Natural killer cell treated with Interleukin-12 subunit alpha and Interleukin-12 subunit beta and Interleukin-15 and Interleukin-18, amount 100 ng/mL, for 72 hours (primary cell): ENCODE data around the gene GAB2. TPM values are rescaled to one million over a fixed set of nuclear protein-coding genes. Genes with fewer than 3 reads are reported as not detected.
A peak's percentile ranks its signal among the peaks of the same experiment; 100 is the strongest.
"Not testable (repeated sequence)": the region's sequence is repeated elsewhere in the genome, so short reads cannot be mapped to it uniquely, and the experiment has no call there.

ENCODE experiments used
- ATAC-seq, 2 donors: fragments of 150-1000 bp; cut with Tn5 transposase in 1 of 2; sonication (Bioruptor Pico), chemical (Tn5 transposase) in 1 of 2; 2 replicates each; pipeline ENCODE4 v1.10.0; 2021
- DNase-seq: peaks from one replicate; pipeline ENCODE4 v3.0.0; 2022; ENCODE audit warnings: low spot score
- H3K27ac Mint-ChIP-seq, 2 donors: 1 replicate in 1 of 2; 2 replicates in 1 of 2; pipeline ENCODE4 v1.8.0; 2022; ENCODE audit warnings: mixed read lengths in 2 of 2, mild to moderate bottlenecking in 1 of 2, moderate library complexity in 1 of 2
- H3K27me3 Mint-ChIP-seq, 2 donors: 1 replicate in 1 of 2; 2 replicates in 1 of 2; pipeline ENCODE4 v1.8.0; 2022; ENCODE audit warnings: mixed read lengths in 2 of 2
- H3K36me3 Mint-ChIP-seq: one replicate; pipeline ENCODE4 v1.8.0; 2022; ENCODE audit warnings: mixed read lengths
- H3K4me1 Mint-ChIP-seq, 2 donors: 1 replicate in 1 of 2; 2 replicates in 1 of 2; pipeline ENCODE4 v1.8.0; 2022; ENCODE audit warnings: low read depth in 2 of 2, mixed read lengths in 2 of 2, mild to moderate bottlenecking in 1 of 2
- H3K4me3 Mint-ChIP-seq: one replicate; pipeline ENCODE4 v1.8.0; 2022; ENCODE audit warnings: mixed read lengths
- H3K9me3 Mint-ChIP-seq: 2 replicates; pipeline ENCODE4 v1.8.0; 2022; ENCODE audit warnings: mixed read lengths
- total RNA-seq, 2 donors: library from RNA; stranded (reverse); gene quantifications; one replicate each; pipeline ENCODE4 v1.2.3, GENCODE V29; 2022

GAB2 gene
- total RNA-seq, 2 donors from 2014 or later, result 1.9 to 8.7 TPM

DNA sequence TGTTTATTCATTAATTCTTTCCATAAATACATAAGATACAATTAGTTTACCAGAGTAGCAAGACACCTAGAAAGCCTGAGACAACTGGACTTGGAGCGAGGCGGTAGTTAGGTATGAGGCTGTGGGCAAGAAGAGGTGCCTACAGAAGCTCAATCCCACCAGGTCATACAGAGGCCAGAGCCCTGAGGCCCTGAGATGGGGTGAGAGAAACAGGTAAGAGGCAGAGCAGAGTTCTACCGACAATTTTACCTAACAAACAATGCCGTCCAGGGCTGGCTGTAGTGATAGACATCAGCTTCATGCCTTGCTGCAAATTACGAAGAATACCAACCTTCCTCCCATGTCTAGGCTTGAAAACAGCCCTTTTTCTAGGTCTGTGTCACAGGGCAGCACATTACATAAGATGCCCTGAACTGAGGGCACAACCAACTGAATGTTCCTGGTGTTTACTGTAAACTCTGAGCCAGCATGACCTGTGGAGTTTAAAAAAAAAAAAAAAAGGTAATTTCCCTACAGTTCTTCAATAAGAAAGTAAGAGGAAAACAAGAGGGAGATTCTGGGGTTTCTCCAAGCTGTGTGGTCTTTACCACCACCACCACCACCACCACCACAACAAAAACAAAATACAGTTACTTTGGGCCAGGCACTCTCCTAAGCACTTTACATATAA is 105.8 kb downstream of the GAB2 start:
- H3K27me3 Mint-ChIP-seq, result peaks cover 7 to 22% of the 10 kb centered on the region in 2 donors
- DNase-seq (no peak), ATAC-seq (no peak)
- no peaks in the 10 kb centered on the region for H3K9me3 Mint-ChIP-seq
- no peaks in the 10 kb centered on the region for H3K36me3 Mint-ChIP-seq
- no peak overlapping the region for H3K4me3 Mint-ChIP-seq
- no peak overlapping the region for H3K27ac Mint-ChIP-seq
- no peaks in the 10 kb centered on the region for H3K4me1 Mint-ChIP-seq

DNA sequence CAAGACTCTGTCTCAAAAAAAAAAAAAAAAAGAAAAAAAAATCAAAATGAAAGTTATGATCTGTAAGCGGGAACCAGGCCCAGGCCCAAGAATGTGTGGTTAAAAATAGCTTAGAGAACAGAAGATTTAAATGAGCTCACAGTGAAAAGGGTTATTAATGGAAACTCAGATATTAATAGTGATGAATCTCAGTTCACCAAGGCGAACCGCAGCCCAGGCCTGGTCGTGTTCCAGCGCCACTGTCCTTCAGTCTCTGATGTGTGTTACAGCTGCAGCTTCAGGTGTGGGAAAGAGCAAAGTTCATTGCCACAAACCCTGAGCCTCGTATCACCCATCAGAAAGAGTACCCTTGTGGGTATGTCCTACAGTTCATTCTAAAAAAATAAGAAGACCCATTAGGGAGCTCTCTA is 107.1 kb downstream of the GAB2 start:
- peaks cover 7 to 16% of the 10 kb centered on the region in 2 donors for H3K27me3 Mint-ChIP-seq
- no peaks in the 10 kb centered on the region for H3K36me3 Mint-ChIP-seq
- H3K4me1 Mint-ChIP-seq, result no peaks in the 10 kb centered on the region
- no peaks in the 10 kb centered on the region for H3K9me3 Mint-ChIP-seq
- no peak for ATAC-seq
- DNase-seq, result no peak
- H3K4me3 Mint-ChIP-seq, result no peak overlapping the region
- no peak overlapping the region for H3K27ac Mint-ChIP-seq

DNA sequence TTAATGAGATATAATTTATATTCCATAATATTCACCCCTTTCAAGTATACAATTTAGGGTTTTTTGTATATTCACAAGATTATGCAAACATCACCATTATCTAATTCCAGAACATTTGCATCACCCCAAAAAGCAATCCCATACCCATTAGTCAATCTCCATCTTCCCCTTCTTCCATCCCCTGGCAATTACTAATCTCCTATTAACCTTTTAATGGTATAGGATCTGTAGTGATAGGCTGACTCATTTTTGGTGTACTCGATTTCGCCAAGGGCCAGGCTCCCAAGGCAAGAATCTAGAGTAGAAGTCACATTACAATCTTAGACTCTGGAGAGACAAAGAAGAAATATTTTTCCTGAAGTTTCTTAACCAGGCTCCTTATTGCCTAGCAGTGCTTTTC is 113.4 kb downstream of the GAB2 start:
- Mint-ChIP-seq H3K36me3 (no peaks in the 10 kb centered on the region), H3K9me3 (no peaks in the 10 kb centered on the region), H3K4me1 (no peaks in the 10 kb centered on the region), H3K27me3 (peaks cover 6 to 16% of the 10 kb centered on the region in 2 donors), H3K4me3 (no peak overlapping the region), H3K27ac (no peak overlapping the region)
- ATAC-seq (no peak), DNase-seq (no peak)

DNA sequence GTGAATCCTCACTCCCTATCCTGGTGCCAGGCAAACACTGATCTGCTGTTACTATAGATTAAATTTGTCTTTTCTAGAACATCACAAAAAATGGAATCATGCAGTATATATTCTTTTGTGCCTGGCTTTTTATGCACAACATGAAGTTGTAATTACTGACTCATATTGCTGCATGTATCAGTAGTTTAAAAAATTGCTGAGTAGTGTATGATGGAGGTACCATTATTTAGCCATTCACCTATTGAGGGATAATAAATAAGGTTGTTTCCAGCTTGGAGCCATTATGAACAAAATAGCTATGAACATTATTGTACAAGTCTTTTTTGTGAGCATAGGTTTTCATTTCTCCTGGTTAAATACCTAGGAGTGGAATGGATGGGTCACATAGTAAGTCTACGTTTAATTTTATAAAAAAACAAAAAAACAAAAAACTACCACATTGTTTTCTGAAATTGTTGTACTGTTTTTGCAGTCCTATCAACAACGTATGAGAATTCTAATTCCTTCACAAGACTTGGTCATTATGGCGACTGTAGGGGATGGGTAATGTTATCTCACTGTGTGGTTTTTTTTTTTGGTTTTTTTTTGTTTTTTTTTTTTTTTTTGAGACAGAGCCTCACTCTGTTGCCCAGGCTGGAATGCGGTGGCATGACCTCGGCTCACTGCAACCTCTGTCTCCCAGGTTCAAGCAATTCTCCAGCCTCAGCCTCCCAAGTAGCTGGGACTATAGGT is 117.3 kb downstream of the GAB2 start:
- no peaks in the 10 kb centered on the region for H3K36me3 Mint-ChIP-seq
- H3K27ac Mint-ChIP-seq, result no peak overlapping the region
- no peak overlapping the region for H3K4me3 Mint-ChIP-seq
- no peak for DNase-seq
- no peaks in the 10 kb centered on the region for H3K4me1 Mint-ChIP-seq
- H3K27me3 Mint-ChIP-seq, result peaks cover 2 to 9% of the 10 kb centered on the region in 2 donors
- ATAC-seq, result no peak
- H3K9me3 Mint-ChIP-seq, result no peaks in the 10 kb centered on the region

DNA sequence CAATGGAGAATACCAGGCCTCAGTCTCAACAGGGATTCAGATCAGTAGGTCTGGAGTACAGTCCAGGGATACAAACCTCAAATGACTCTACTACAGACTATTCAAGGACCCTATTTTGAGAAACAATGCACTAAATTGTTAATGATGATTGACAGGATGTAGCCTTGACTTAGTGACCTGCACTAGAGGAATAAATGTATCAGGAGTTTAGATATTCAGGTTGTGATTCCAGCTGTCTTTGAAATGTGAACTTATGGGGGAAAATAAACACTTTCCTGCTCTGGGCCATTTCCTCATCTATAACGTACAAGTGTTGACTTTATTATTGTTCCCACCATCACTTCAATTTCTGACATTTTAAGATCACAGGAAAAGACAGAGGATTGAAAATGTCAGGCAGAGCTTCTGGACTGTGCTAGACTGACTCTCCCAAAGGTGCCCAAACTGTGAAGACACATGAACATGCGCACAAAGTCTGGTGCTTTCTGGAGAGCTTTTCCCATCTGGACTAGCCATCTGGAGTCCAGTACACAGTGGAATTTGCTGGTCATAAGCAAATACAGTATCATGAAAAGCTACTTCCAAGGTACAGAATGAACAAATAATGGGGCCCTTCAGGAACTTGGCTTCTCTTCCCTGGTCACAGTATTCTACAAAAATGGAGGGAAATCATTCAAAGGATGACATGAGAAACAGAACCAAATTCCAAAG is 118.5 kb downstream of the GAB2 start:
- Mint-ChIP-seq H3K4me3 (no peak overlapping the region), H3K27me3 (peaks cover under 1 to 9% of the 10 kb centered on the region in 2 donors), H3K27ac (no peak overlapping the region), H3K9me3 (no peaks in the 10 kb centered on the region), H3K36me3 (no peaks in the 10 kb centered on the region), H3K4me1 (no peaks in the 10 kb centered on the region)
- DNase-seq (no peak), ATAC-seq (no peak)

DNA sequence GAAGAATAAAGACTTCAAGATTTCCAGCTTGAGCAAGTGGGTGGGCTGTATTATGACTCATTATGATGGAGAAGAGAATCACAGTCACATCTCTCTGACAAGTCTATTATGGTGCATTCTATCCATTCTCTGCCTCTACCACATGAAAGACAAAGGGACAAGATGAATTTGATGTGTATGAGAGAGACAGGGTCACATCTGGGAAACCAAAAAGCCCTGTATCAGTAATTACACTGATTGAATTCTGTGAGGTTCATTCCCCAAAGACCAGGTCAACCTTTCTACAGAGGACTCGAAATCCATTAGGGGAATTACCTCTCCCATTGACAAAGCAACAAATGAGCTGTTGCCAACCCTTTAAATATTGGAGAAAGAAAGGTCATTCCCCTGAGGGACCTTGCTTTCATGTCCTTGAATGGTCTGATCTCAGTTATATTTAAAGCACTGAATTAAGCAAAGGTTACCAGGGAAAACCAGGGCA is 119.3 kb downstream of the GAB2 start:
- Mint-ChIP-seq H3K27ac (no peak overlapping the region), H3K36me3 (no peaks in the 10 kb centered on the region), H3K27me3 (peaks cover 0 to 9% of the 10 kb centered on the region in 2 donors), H3K9me3 (no peaks in the 10 kb centered on the region), H3K4me3 (no peak overlapping the region), H3K4me1 (no peaks in the 10 kb centered on the region)
- DNase-seq (no peak), ATAC-seq (no peak)

DNA sequence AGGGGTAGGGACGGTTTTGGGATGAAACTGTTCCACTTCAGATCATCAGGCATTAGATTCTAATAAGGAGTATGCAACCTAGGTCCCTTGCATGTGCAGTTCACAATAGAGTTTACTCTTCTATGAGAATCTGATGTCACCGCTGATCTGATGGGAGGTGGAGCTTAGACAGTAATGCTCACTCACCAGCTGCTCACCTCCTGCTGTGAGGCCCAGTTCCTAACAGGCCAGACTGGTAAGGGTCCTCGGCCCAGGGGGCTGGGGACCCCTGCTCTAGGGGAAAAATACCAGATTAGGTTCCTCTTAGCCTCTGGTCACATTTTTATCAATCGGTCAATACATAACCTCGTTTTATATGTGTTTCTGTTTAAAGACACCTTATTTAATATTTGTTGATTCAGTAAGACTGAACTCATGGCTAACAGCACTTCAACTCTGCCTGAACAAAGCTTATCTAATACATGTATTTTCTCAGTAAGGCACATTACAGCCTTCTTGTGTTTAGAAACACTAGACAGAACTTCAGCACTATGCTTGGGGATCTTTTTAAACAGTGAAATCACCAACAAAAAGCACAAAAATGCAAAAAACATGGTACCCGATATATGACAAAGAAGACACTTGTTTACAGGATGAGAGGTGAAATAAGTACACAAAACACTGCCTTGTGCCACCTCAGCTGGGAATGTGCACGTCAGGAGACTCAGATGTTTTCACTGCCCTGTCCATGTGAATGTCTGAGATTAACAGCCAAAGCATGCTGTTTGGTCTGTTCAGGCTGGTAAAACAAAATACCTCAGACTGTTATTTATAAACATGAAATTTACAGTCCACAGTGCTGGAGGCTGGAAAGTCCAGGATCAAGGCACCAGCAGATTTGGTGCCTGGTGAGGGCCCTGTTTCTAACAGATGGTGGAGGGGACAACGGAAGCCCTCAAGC is 121.4 kb downstream of the GAB2 start:
- H3K4me1 Mint-ChIP-seq, result peaks cover 6 to 7% of the 10 kb centered on the region in 2 donors
- no peak for ATAC-seq
- peaks cover 0 to 9% of the 10 kb centered on the region in 2 donors for H3K27me3 Mint-ChIP-seq

DNA sequence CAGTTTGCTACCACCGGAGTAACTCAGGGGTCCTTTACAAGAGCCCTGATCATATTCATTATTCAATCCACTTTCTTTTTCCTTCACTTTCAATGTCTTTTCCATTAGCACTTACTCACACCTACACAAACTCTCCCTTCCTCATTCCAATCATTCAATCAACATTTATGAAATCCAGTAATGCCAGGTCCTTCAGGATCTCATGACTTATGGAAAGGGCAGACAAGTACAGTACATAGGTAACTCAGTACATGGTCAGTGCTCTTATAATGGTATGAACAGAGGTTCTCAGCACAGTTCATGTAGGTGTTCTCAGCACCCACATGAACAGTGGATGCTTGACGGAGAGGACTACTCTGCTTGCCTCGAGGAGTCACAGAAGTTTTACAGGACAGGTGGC is 122.3 kb downstream of the GAB2 start:
- H3K27me3 Mint-ChIP-seq, result peaks cover 0 to 9% of the 10 kb centered on the region in 2 donors
- peaks cover 3% of the 10 kb centered on the region for H3K36me3 Mint-ChIP-seq
- H3K4me1 Mint-ChIP-seq, result peaks cover 9 to 10% of the 10 kb centered on the region in 2 donors
- ATAC-seq (no peak), DNase-seq (no peak)
- H3K9me3 Mint-ChIP-seq, result no peaks in the 10 kb centered on the region
- no peak overlapping the region for H3K4me3 Mint-ChIP-seq
- H3K27ac Mint-ChIP-seq, result no peak overlapping the region

More for the DNA sequence above, 121.4 kb downstream of the GAB2 start:
- Mint-ChIP-seq H3K36me3 (no peaks in the 10 kb centered on the region), H3K9me3 (no peaks in the 10 kb centered on the region), H3K27ac (no peak overlapping the region), H3K4me3 (no peak overlapping the region)
- no peak for DNase-seq

DNA sequence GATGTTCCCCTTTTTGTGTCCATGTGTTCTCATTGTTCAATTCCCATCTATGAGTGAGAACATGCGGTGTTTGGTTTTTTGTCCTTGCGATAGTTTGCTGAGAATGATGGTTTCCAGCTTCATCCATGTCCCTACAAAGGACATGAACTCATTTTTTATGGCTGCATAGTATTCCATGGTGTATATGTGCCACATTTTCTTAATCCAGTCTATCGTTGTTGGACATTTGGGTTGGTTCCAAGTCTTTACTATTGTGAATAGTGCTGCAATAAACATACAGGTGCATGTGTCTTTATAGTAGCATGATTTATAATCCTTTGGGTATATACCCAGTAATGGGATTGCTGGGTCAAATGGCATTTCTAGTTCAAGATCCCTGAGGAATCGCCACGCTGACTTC is 123.5 kb downstream of the GAB2 start:
- DNase-seq, ATAC-seq, H3K27ac Mint-ChIP-seq, H3K36me3 Mint-ChIP-seq, H3K27me3 Mint-ChIP-seq, H3K9me3 Mint-ChIP-seq, H3K4me3 Mint-ChIP-seq: not testable (repeated sequence)
- peaks cover 19 to 21% of the 10 kb centered on the region in 2 donors for H3K4me1 Mint-ChIP-seq

DNA sequence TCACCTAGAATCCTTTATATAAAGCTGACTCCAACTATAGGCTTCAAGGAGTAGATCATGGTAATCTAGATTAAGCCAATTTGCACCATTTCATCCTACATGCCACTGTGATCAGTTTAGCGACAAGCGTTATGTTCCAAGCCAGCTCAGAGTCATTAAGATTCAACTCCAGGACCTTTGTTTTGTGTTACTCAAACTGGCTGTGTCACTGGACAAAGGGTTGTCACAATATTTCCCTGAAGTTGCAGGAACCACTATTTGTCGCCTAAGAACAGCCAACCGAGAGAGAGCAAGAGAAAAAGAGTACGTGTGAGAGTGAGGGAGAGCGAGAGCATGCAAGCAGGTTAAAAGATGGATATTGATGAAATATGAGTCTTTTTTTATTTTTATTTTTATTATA is 124.1 kb downstream of the GAB2 start:
- DNase-seq (no peak), ATAC-seq (no peak)
- Mint-ChIP-seq H3K9me3 (peaks cover 3% of the 10 kb centered on the region), H3K27me3 (peaks cover 2 to 9% of the 10 kb centered on the region in 2 donors), H3K4me1 (peaks cover 19 to 21% of the 10 kb centered on the region in 2 donors), H3K4me3 (no peak overlapping the region), H3K36me3 (peaks cover 5% of the 10 kb centered on the region), H3K27ac (no peak overlapping the region)

DNA sequence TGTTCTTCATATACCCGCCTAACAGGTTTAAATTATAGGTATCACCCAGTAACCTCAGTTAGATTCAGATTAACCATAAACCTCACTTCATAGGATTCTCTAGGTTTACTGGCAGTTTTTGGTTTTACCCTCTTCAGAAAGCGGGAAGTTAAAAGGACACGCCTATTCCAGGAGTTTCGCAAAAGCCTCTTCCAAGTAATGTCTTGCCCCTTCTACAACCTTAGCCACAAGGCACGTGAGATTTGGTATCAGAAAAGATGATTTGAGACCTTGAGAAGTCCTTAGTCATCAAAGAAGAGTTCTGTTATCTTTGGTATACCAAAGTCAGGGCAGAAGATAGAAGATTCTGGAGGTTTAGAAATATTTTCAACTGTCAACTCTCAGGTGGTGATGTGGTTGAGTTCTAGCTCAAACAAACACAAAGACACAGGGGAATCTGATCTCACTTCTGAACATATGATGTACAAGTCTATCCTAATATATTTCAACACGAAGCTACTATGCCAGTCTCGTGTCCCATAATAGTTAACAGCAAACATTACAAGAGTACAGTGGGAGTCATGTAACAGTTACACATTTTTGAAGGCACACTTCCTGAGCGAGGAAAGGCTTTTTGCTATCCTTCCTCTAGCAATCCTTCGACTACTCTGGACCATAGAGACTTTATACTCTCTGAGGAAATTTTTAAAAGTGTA is 125.4 kb downstream of the GAB2 start:
- Mint-ChIP-seq H3K4me1 (peaks cover 19 to 21% of the 10 kb centered on the region in 2 donors), H3K9me3 (peaks cover 3% of the 10 kb centered on the region), H3K27me3 (peaks cover 2 to 7% of the 10 kb centered on the region in 2 donors), H3K36me3 (peaks cover 5% of the 10 kb centered on the region), H3K4me3 (no peak overlapping the region), H3K27ac (peak overlapping the region; percentile 15 to 63)
- ATAC-seq, result peak in 1 of 2 donors; percentile 66
- DNase-seq, result no peak

DNA sequence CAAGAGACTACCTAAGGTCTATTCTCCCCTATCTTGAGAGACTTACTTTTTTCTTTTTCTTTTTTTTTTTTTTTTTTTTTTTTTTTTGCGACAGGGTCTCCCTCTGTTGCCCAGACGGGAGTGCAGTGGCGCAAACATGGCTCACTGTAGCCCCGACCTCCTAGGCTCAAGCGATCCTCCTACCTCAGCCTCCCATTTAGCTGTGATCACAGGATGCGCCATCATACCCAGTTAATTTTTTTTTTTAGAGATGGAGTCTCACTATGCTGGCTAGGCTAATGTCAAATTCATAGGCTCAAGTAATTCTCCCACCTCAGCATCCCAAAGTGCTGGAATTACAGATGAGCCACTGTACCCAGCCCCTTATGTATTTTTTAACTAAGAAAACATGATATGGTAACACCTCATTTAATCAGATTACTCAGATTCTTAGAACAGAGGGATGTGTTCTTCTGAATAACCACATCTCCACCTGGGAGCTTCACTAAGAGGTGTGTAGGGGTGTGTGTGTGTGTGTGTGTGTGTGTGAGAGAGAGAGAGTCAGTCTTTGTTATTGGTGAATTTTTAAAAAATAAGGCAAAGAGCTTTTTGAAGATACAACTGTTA is 126.0 kb downstream of the GAB2 start:
- peaks cover 5% of the 10 kb centered on the region for H3K36me3 Mint-ChIP-seq

More for the DNA sequence above, 126.0 kb downstream of the GAB2 start:
- peaks cover under 1 to 2% of the 10 kb centered on the region in 2 donors for H3K27me3 Mint-ChIP-seq
- peaks cover 3% of the 10 kb centered on the region for H3K9me3 Mint-ChIP-seq
- no peak overlapping the region for H3K4me3 Mint-ChIP-seq
- DNase-seq (no peak), ATAC-seq (peak in 1 of 2 donors; percentile 21)
- peaks cover 19 to 21% of the 10 kb centered on the region in 2 donors for H3K4me1 Mint-ChIP-seq
- H3K27ac Mint-ChIP-seq, result peak overlapping the region in 1 of 2 donors; percentile 63
